Stimulated activated CD4-positive, alpha-beta T cell treated with anti-CD3 and anti-CD28 coated beads, Interleukin-1b, Interleukin-23, amount 100 ng/mL, for 24 hours (primary cell): ENCODE data around the gene MRM3.
"Not testable (repeated sequence)": the region's sequence is repeated elsewhere in the genome, so short reads cannot be mapped to it uniquely, and the experiment has no call there.

Experiments
- DNase-seq, 4 experiments: peaks; one replicate each; pipeline ENCODE4 v3.0.0-alpha.2; 2020; ENCODE audit warnings: low read depth in 4 of 4, low spot score in 1 of 4

The MRM3 gene

DNA sequence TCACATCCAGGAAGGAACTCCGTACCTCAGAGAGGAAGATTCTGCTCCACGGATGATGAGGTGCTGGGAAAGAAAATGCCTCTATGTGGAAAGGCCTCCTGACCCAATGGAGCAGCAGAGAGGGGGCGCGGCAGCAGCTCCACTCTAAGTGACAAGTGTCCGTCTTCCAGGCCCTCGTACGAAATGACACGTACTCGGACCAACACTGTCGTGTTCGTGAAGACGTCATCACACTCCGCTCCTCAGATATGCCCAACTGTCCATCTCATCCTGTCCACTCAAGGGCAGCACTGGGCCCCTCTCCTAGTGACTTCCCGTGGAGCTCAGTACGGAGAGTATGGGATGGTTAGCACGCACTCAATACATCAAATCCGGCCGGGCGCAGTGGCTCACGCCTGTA, 32.2 kb downstream of the MRM3 start:
- DNase-seq, result no peak

DNA sequence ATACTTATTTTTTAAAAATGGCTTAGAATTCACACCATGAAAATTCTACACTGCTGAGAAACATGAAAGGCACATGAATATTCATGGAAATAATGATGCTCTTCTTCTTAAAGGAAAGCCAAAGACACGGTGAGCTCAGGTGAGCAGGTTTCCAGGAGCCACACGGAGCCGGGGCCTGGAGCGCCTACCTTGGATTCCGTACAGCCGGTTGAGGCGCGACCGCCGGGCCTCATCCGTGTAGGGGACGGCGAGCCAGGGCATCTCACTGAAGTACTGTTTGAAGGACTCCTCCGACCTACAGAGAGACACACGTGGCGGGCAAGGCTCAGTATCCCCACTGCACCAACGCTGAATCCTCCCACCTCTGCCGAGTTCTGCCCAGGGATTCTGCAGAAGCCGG, 37.1 kb downstream of the MRM3 start:
- DNase-seq, result no peak

DNA sequence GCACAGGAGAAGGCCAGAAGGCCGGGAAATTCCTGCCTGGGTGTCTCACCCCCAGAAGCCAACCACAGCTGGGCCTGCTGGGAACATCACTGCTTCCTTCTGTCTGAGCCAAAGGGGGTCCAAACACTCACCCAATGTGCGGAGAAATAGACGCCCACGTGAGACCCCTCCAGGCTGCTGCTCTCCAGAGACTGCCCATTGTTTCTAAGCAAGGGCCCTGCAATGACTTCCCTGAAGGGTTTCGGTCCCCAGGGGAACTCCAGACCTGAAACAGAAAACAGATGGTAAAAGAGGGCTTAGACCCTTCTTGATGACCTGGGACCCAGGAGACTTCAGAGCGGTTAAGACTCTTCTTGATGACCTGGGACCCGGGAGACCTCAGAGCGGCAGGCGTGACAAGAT, 41.3 kb downstream of the MRM3 start:
- DNase-seq, result no peak

DNA sequence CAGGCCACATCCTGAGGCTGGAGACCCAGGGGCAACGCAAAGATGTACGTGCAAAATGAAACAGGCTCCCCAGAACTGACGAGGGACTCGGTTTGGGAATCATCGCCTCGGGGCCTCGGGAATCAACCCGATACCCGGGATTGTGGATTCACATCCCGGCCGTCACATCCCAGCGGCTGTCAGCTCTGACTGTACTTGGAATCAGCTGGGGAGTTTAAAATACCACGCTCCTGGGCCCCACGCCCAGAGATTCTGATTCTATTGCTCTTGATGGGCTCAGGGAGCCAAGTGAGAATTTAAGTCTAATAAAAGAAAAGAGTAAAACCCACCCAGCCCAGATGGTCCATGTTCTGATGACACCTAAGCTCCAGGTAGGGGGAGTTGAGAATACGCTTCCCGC, 42.2 kb downstream of the MRM3 start:
- no peak for DNase-seq

DNA sequence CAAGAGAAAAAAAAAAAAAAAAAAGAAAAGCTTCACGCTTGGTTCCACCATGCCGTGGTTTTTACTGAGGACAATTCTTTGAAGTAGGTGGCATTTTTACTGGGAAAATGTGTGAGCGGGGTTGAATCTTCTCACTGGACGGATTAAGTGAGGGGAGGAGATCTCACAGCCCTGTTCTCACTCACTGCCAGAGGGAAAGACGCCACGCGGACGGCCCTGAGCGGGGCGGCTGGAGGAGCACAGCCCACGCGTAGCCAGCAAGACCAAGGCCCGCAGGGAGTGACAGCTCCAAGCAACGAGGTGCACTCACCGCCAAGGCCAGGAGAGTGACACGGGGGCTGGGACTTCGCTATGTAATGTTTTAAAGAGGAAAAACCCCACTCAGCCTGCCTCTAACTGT, 43.1 kb downstream of the MRM3 start:
- DNase-seq, result no peak

DNA sequence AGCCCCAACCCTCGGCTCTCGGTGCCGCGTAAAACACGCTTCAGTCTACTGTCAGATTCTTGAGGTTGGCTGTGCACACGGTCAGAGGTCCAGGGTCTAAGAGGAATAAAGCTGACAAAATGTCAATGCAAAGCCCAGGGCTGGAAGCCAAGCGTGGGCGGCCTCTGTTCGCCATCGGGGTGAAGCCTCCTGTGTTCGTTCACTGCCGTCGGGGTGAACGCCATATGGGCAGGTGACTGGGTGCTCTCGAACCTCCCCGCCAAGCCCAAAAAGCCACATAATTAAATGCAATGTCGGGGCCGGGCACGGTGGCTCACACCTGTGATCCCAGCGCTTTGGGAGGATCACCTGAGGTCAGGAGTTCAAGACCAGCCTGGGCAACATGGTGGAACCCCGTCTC, 44.6 kb downstream of the MRM3 start:
- no peak for DNase-seq

DNA sequence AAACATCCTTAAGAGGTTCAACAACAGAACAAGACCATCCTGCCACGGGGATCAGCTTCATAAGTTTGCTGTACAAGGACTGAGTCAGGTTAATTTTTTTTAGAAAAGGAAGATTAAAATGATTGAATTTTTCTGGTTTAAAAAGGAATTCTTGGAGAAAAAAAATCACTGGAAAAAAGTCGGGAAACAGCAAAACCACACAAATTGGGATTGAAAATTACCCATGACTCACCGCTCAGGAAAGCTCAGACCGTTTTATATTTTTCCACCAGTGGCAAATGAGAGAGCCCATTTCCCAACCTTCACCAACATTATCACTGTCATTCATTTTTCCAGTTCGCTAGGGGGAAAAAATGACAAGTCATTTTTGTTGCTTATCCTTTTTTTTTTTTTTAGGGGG, 46.6 kb downstream of the MRM3 start:
- DNase-seq, result no peak

DNA sequence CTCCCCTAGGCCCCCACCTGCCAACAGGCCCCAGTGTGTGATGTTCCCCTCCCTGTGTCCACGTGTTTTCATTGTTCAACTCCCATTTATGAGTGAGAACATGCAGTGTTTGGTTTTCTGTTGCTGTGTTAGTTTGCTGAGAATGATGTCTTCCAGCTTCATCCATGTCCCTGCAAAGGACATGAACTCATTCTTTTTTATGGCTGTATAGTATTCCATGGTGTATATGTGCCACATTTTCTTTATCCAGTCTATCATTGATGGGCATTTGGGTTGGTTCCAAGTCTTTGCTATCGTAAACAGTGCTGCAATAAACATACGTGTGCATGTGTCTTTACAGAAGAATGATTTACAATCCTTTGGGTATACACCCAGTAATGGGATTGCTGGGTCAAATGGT, 47.5 kb downstream of the MRM3 start:
- not testable (repeated sequence) for DNase-seq

DNA sequence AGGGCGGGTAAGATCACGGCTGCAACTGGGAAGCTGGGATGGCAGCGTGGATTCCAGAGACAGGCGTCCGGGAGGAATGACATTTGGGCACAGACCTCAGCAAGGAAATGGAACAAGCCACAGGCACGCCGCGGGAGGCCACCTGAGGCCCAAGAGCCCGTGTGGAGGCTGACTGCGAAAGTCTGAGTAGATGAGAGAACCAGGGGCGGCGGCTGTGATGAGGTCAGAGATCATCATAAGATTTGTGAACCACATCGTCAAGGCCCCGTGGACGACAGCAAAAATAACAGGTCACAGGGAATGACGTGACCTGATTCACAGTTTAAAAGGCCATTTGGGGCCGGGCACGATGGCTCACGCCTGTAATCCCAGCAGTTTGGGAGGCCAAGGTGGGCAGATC, 48.2 kb downstream of the MRM3 start:
- no peak for DNase-seq

DNA sequence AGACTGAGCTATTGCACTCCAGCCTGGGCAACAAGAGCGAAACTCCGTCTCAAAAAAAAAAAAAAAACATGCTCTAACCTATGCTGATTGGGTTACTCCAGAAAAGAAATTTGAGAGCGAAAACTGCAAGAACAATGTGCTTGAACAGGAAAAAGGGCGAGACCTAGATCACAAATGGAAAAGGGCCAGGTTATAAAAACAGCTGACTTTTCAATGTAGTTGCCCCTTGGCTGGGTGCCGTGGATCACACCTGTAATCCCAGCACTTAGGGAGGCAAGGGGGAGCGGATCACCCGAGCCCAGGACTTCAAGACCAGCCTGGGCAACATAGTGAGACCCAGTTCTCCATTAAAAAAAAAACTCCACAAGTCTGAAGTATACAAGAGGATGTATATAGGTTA, 48.8 kb downstream of the MRM3 start:
- DNase-seq, result no peak

DNA sequence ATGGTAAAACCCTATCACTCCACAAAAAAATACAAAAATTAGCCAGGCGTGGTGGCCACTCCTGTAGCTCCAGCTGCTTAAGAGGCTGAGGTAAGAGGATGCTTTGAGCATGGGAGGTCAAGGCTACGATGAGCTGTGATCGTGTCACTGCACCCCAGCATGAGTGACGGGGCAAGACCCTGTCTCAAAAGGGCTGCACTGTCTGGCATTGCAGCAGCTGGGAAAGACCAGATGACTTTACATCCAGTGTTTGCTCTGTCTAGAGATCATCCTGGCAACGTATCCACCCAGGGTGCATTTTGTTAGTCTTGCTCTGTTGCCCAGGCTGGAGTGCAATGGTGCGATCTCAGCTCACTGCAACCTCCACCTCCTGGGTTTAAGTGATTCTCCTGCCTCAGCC, 52.0 kb downstream of the MRM3 start:
- no peak for DNase-seq

DNA sequence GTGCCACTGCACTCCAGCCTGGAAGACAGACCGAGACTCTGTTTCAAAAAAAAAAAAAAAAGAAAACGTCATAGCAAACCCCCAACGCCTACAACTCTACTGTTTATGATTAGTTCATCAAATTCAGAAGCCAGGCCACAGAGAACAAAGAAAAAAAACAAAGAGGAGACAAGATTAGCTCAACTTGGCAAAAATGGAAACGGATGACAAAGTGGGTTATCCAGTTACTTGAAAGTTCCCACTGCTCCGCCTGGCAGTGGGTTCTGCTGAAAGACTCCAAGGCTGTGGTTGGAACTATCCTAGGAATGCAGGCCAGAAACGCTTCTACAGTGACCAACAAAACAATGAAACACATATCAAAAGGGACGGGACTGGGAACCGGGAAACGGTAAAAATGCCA, 53.1 kb downstream of the MRM3 start:
- no peak for DNase-seq

DNA sequence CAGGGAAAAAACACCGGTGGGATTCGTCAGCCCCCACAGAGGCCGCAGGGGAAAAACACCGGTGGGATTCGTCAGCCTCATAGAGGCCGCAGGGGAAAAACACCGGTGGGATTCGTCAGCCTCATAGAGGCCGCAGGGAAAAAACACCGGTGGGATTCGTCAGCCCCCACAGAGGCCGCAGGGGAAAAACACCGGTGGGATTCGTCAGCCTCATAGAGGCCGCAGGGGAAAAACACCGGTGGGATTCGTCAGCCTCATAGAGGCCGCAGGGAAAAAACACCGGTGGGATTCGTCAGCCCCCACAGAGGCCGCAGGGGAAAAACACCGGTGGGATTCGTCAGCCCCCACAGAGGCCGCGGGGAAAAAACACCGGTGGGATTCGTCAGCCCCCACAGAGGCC, 53.6 kb downstream of the MRM3 start:
- not testable (repeated sequence) for DNase-seq

DNA sequence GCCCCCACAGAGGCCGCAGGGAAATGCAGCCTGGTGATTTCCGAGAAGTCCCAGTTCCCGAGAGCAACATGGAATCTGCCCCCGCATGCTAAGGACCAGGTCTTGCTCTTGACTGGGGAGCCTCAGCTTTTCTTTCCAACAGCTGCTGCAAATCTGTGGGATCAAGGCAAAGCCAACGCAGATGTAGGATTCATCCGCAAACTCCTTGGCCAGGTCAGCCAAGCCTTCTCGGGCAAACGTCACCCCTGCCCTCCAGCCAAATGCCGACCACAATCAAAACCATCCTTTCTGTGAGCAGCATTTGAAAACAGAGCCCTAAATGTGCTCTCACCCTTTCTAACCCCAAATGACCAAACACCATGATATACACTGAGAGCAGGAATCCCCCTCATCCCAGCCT, 54.0 kb downstream of the MRM3 start:
- DNase-seq, result no peak

DNA sequence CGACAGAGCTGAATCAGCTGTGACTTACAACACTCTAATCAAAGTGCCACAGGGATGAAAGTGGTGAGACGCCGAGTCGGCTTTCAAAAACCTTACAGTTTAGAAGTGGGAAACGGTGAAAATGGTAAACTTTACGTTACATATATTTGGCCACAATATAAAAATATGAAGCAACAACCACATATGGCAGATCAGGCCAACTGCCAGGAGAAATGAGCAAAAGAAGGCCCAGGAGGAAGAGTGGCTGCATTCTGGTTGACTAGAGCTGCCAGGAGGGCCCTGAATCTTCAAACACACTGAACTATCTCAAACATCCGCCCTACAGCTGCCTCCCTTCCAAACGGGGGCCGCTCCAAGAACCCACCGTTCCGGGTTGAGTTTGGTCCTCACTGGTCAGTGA, 56.3 kb downstream of the MRM3 start:
- DNase-seq, result no peak

DNA sequence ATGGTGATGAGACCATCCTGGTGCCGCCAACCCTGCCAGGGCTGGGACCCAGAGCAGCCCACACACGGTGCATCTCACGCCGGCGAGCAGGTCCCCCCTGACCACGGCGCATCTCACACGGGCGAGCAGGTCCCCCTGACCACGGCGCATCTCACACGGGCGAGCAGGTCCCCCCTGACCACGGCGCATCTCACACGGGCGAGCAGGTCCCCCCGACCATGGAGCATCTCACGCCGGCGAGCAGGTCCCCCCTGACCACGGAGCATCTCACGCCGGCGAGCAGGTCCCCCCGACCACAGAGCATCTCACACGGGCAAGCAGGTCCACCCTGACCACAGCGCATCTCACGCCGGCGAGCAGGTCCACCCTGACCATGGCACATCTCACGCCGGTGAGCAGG, 59.2 kb downstream of the MRM3 start:
- no peak for DNase-seq
